H1 (cell line): Measurements from ENCODE around the gene UBE2L6. TPM values are rescaled to one million over a fixed set of nuclear protein-coding genes. Genes with fewer than 3 reads are reported as not detected.

ENCODE experiments used
- BCL11A ChIP-seq, 2 experiments: IDR thresholded peaks; one replicate each; pipeline ENCODE4 v1.6.1; 2011; ENCODE audit warnings: low read depth in 2 of 2, low read length in 2 of 2, mild to moderate bottlenecking in 2 of 2
- CBX8 ChIP-seq: fragments of 300-800, 300-1000 bp; sonication (generic); IDR thresholded peaks from 2 replicates; pipeline ENCODE4 v1.7.1; 2016; ENCODE audit warnings: low read depth, low read length, borderline replicate concordance
- EGR1 ChIP-seq: IDR thresholded peaks from 2 replicates; pipeline ENCODE4 v1.6.1; 2011; ENCODE audit warnings: low read depth, low read length, borderline replicate concordance
- EZH2 ChIP-seq: fragments of 200-600 bp; sonication (generic); IDR thresholded peaks from 2 replicates; pipeline ENCODE4 v1.7.1; 2012; ENCODE audit warnings: low read depth, mild to moderate bottlenecking, moderate library complexity, low read length, inconsistent platforms; ENCODE audit not compliant: severe bottlenecking
- JUND ChIP-seq: IDR thresholded peaks from 2 replicates; pipeline ENCODE4 v1.6.1; 2011; ENCODE audit warnings: mild to moderate bottlenecking, improper control_type of control experiment, low read length
- RXRA ChIP-seq: IDR thresholded peaks from 2 replicates; pipeline ENCODE4 v1.6.1; 2011; ENCODE audit warnings: low read depth, mild to moderate bottlenecking, low read length, moderate library complexity; ENCODE audit not compliant: insufficient read depth
- TAF7 ChIP-seq: optimal IDR thresholded peaks from 2 replicates; pipeline ENCODE3; 2011; ENCODE audit warnings: low read depth, mild to moderate bottlenecking, inconsistent platforms, low read length, moderate library complexity, borderline replicate concordance
- polyA plus RNA-seq, 7 experiments: library from polyadenylated mRNA; depleted of rRNA in 3 of 7; stranded (reverse) in 5 of 7; unstranded in 2 of 7; fragments of >200 nt in 5 of 7; fragments of 200-250 nt in 2 of 7; gene quantifications; 1 replicate in 5 of 7; 2 replicates in 1 of 7; 4 replicates in 1 of 7; pipeline versions ENCODE4 v1.2.1 to v1.2.3, GENCODE V29; 2011 to 2013; ENCODE audit warnings: missing spikeins in 2 of 7, mixed read lengths in 2 of 7
- total RNA-seq: library from RNA; stranded (reverse); fragmentation: NEBNext Ultra II Directional; extraction: Animal tissue kit (Norgen Biotek cat#: 25700); gene quantifications from 2 replicates; pipeline ENCODE4 v1.2.1, GENCODE V29; 2021

The UBE2L6 gene
- total and polyA plus RNA-seq, 2 of the 8 experiments (the other 6 are each of a cell fraction or from before 2014, with no cell fraction given) = 67.8 to 89.2 TPM

- no peak for TF ChIP-seq BCL11A (IDR thresholded peaks at IDR 0.05; ENCODE audit: low read depth in 2 of 2, low read length in 2 of 2)
- no peak for TF ChIP-seq EGR1
- no peak for TF ChIP-seq JUND
- no peak for TF ChIP-seq EZH2
- no peak for TF ChIP-seq RXRA
- no peak for TF ChIP-seq CBX8
- no peak for TF ChIP-seq TAF7
Observed at GRCh38 chr11:57547854-57548377, 19.6 kb downstream of the UBE2L6 start (continued).
